Body of pancreas (tissue), 4 donors: Measurements from ENCODE around the gene BCCIP. TPM values are rescaled to one million over a fixed set of nuclear protein-coding genes. Genes with fewer than 3 reads are reported as not detected.
A peak's percentile ranks its signal among the peaks of the same experiment; 100 is the strongest.

Source experiments
- ATAC-seq: fragments of 150-250 bp; one replicate; pipeline ENCODE4 v1.9.1; 2016
- DNase-seq, 4 donors: peaks; one replicate each; pipeline ENCODE4 v3.0.0-alpha.2; 2019
- H3K27ac ChIP-seq, 4 donors: fragments of 200-600 bp; sonication (generic); 1 replicate in 3 of 4; 2 replicates in 1 of 4; pipeline versions ENCODE4 v1.5.1 to v1.6.1; 2016 to 2019; ENCODE audit warnings: mild to moderate bottlenecking in 1 of 4, mixed read lengths in 1 of 4, moderate library complexity in 1 of 4
- H3K27me3 ChIP-seq, 2 donors: fragments of 200-600 bp; sonication (generic); one replicate each; pipeline ENCODE4 v1.6.0; 2016; ENCODE audit warnings: mild to moderate bottlenecking in 1 of 2
- H3K36me3 ChIP-seq, 2 donors: fragments of 200-600 bp; sonication (generic); replicated peaks in 1 of 2; 2 replicates each; pipeline ENCODE4 v1.5.1; 2016; ENCODE audit warnings: low read depth in 2 of 2; ENCODE audit not compliant: insufficient read depth in 1 of 2
- H3K4me1 ChIP-seq: fragments of 200-600 bp; sonication (generic); one replicate; pipeline ENCODE4 v1.6.0; 2016
- H3K4me3 ChIP-seq, 2 donors: fragments of 200-600 bp; sonication (generic); 1 replicate in 1 of 2; 2 replicates in 1 of 2; pipeline ENCODE4 v1.5.1; 2016 to 2019
- H3K9me3 ChIP-seq, 3 donors: fragments of 200-600 bp; sonication (generic); 1 replicate in 2 of 3; 2 replicates in 1 of 3; pipeline ENCODE4 v1.5.1; 2016
- POLR2A ChIP-seq, 3 donors: fragments of 450-650 bp; IDR thresholded peaks; one replicate each; pipeline ENCODE4 v1.6.1; 2016; ENCODE audit warnings: antibody characterized with exemption in 3 of 3, mild to moderate bottlenecking in 2 of 3
- WGBS, 2 donors: methylation state at CpG; one replicate each; pipeline ENCODE4 v1.1.5; 2017; 5-methylcytosine and 5-hydroxymethylcytosine counted together
- intact Hi-C: fragments of 100-400 bp; cut with DNase I; formaldehyde crosslinking; loops from one replicate; pipeline ENCODE4 v1.15.1; 2023
- total RNA-seq, 2 donors: library from RNA; depleted of rRNA; stranded (reverse); fragments of >200 nt; gene quantifications; one replicate each; pipeline ENCODE4 v1.1.0, GENCODE V29; 2016
- TF ChIP-seq, protein P1 (sequence below), 7 experiments: fragments of 450-650 bp in 4 of 7; fragments of 200-600 bp in 3 of 7; sonication (generic) in 3 of 7; IDR thresholded peaks; one replicate each; pipeline ENCODE4 v1.5.1; 2016 to 2019; ENCODE audit warnings: antibody characterized with exemption in 7 of 7

Gene BCCIP
- total RNA-seq = 10 to 100 TPM; 16.2 to 31.4 TPM

GRCh38 chr10:125822878-125823662 is at the start of gene BCCIP, which contains the start of gene UROS:
TSS of gene BCCIP (plus strand) at chr10:125823546. CDS start at chr10:125823558, 12 bp downstream.
TSS of gene UROS (minus strand) at chr10:125823258. CDS start at chr10:125816499, 6,759 bp downstream.
- 0% methylated on average over 25 to 70 of the region's 74 CpGs for WGBS, 2 donors
- ATAC-seq = peak; percentile 97
- TF ChIP-seq, protein P1, sequence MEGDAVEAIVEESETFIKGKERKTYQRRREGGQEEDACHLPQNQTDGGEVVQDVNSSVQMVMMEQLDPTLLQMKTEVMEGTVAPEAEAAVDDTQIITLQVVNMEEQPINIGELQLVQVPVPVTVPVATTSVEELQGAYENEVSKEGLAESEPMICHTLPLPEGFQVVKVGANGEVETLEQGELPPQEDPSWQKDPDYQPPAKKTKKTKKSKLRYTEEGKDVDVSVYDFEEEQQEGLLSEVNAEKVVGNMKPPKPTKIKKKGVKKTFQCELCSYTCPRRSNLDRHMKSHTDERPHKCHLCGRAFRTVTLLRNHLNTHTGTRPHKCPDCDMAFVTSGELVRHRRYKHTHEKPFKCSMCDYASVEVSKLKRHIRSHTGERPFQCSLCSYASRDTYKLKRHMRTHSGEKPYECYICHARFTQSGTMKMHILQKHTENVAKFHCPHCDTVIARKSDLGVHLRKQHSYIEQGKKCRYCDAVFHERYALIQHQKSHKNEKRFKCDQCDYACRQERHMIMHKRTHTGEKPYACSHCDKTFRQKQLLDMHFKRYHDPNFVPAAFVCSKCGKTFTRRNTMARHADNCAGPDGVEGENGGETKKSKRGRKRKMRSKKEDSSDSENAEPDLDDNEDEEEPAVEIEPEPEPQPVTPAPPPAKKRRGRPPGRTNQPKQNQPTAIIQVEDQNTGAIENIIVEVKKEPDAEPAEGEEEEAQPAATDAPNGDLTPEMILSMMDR (IDR thresholded peaks at IDR 0.05) = no peak
- TF ChIP-seq POLR2A (IDR thresholded peaks at IDR 0.05) = peak in 2 of 3 donors; percentile 71 to 75

GRCh38 chr10:125773687-125774543 is 49.4 kb upstream of the BCCIP start:
- Histone ChIP-seq H3K27ac (no peak overlapping the region), H3K9me3 (no peaks in the 10 kb centered on the region), H3K27me3 (no peaks in the 10 kb centered on the region), H3K4me3 (no peak overlapping the region), H3K4me1 (no peaks in the 10 kb centered on the region), H3K36me3 (no peaks in the 10 kb centered on the region)
- ATAC-seq = no peak
- DNase-seq = no peak
- TF ChIP-seq, protein P1 (IDR thresholded peaks at IDR 0.05) = no peak
- no peak for TF ChIP-seq POLR2A (IDR thresholded peaks at IDR 0.05)
- 78 to 84% methylated on average over 18 to 47 of the region's 75 CpGs for WGBS, 2 donors
- intact Hi-C loops = no loop called here

More at GRCh38 chr10:125822878-125823662, at the start of gene BCCIP, which contains the start of gene UROS:
- H3K4me1 ChIP-seq = peaks cover 39% of the 10 kb centered on the region
- peak; percentile 92 to 95 (median 94) for DNase-seq
- no peaks in the 10 kb centered on the region for H3K27me3 ChIP-seq
- no peaks in the 10 kb centered on the region for H3K9me3 ChIP-seq
- intact Hi-C loops = no loop called here
- peak within 1 kb of the TSS; percentile 81 to 92 (median 88) for H3K27ac ChIP-seq
- H3K36me3 ChIP-seq = peaks cover 0 to 2% of the 10 kb centered on the region in 2 donors
- peak within 1 kb of the TSS; percentile 66 to 99 for H3K4me3 ChIP-seq

- DNase-seq (no peak), ATAC-seq (no peak)
- H3K27me3 ChIP-seq = no peaks in the 10 kb centered on the region
- intact Hi-C loops = no loop called here
- H3K4me3 ChIP-seq = no peak overlapping the region
- 92 to 95% methylated on average over 23 to 25 of the region's 32 CpGs for WGBS, 2 donors
- no peaks in the 10 kb centered on the region for H3K4me1 ChIP-seq
- no peaks in the 10 kb centered on the region for H3K36me3 ChIP-seq
- no peak overlapping the region for H3K27ac ChIP-seq
- TF ChIP-seq POLR2A (IDR thresholded peaks at IDR 0.05) = no peak
- TF ChIP-seq, protein P1 (IDR thresholded peaks at IDR 0.05) = no peak
- H3K9me3 ChIP-seq = no peaks in the 10 kb centered on the region
Observed at GRCh38 chr10:125774581-125775191, 48.7 kb upstream of the BCCIP start.

- WGBS, 2 donors = 91 to 95% methylated on average over 24 to 25 of the region's 26 CpGs
- TF ChIP-seq POLR2A (IDR thresholded peaks at IDR 0.05) = no peak
- TF ChIP-seq, protein P1 (IDR thresholded peaks at IDR 0.05) = no peak
Observed at GRCh38 chr10:125775491-125776106, 47.7 kb upstream of the BCCIP start, which contains the start of gene MMP21. TSS of gene MMP21 (minus strand) at chr10:125775821. CDS start at chr10:125775821, 0 bp downstream.

More at GRCh38 chr10:125775491-125776106, 47.7 kb upstream of the BCCIP start, which contains the start of gene MMP21:
- no peaks in the 10 kb centered on the region for H3K36me3 ChIP-seq
- no peak for ATAC-seq
- H3K9me3 ChIP-seq = no peaks in the 10 kb centered on the region
- H3K4me1 ChIP-seq = no peaks in the 10 kb centered on the region
- intact Hi-C loops = no loop called here
- no peak within 1 kb of the TSS for H3K27ac ChIP-seq
- H3K27me3 ChIP-seq = no peaks in the 10 kb centered on the region
- no peak for DNase-seq
- no peak within 1 kb of the TSS for H3K4me3 ChIP-seq
